ENCODE data around the gene GJC2. TPM values are rescaled to one million over a fixed set of nuclear protein-coding genes. Genes with fewer than 3 reads are reported as not detected.

The GJC2 gene
- total RNA-seq, 1 experiment from 2014 or later: 18.5 TPM

DNA sequence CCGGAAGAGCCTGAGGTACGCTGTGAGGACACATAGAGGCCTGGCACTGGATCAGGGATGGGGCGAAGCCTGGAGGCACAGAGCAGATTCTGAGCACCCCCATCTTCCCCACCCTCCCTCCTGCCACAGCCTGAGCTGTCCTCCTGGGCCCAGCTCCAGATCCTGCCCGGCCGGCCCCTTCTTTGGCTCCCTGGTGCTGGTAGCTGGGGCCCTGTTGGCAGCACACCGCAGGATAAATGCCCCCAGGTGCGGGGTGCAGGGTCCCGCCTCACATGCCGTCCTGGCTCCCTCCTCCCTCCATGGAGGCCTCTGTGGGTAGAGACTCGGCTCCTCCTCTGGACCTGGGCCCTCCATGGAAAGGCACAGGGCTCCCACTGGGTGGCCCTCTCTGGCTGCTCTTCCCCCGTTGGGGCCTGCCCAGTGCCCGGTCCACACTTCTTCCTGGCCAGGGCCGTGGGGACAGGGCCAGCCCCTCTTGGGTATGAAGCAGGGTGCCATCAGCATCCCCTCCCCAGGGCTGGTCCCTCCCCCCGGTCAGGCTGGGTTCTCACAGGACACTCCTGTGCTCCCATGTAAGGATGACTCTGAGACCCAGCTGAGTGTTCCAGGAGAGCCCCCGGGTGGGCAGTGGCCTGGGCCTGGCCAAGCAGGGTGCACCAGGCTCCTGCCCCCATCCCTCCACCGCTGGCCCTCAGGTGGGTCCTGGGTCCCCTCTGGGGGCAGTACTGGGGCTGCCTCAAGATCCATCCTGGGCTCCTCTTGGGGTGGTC lies 57.0 kb downstream of the GJC2 start:
- intact Hi-C loops (cut with micrococcal nuclease): no loop called here

DNA sequence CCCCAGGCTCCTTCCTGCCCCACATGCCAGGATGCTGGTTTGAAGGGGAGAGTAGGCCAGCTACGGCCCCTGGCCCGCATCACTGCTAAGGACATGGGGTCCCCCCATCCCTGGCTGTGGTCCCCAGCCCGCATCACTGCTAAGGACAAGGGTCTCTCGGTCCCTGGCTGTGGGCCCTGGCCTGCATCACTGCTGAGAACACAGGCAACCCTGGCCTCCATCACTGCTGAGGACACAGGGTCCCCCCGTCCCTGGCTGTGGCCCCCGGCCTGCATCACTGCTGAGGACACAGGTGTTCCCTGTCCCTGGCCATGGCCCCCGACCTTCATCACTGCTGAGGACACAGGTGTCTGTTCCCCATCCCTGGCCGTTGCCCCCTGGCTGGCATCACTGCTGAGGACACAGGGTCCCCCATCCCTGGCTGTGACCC lies 57.7 kb downstream of the GJC2 start:
- Mint-ChIP-seq H3K4me1 (ENCODE audit: insufficient read depth, unreplicated experiment) (peaks cover 8% of the 10 kb centered on the region), H3K27ac (ENCODE audit: low read depth, unreplicated experiment) (no peak overlapping the region), H3K27me3 (ENCODE audit: insufficient read depth, unreplicated experiment) (no peaks in the 10 kb centered on the region), H3K9me3 (ENCODE audit: unreplicated experiment) (no peaks in the 10 kb centered on the region), H3K4me3 (ENCODE audit: unreplicated experiment) (no peak overlapping the region), H3K36me3 (ENCODE audit: insufficient read depth, unreplicated experiment) (no peaks in the 10 kb centered on the region)
- intact Hi-C loops (cut with micrococcal nuclease): no loop called here
- ChIA-PET POLR2A (interaction anchor here (1.2 kb wide), 1 partner anchor 21 kb away, joined by 3 read pairs; no protein-coding TSS in a partner anchor), CTCF (interaction anchor here (0.6 kb wide), 2 partner anchors 434 to 640 kb away, joined by 3 read pairs; no protein-coding TSS in a partner anchor)
- TF ChIP-seq, protein P1, sequence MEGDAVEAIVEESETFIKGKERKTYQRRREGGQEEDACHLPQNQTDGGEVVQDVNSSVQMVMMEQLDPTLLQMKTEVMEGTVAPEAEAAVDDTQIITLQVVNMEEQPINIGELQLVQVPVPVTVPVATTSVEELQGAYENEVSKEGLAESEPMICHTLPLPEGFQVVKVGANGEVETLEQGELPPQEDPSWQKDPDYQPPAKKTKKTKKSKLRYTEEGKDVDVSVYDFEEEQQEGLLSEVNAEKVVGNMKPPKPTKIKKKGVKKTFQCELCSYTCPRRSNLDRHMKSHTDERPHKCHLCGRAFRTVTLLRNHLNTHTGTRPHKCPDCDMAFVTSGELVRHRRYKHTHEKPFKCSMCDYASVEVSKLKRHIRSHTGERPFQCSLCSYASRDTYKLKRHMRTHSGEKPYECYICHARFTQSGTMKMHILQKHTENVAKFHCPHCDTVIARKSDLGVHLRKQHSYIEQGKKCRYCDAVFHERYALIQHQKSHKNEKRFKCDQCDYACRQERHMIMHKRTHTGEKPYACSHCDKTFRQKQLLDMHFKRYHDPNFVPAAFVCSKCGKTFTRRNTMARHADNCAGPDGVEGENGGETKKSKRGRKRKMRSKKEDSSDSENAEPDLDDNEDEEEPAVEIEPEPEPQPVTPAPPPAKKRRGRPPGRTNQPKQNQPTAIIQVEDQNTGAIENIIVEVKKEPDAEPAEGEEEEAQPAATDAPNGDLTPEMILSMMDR (IDR thresholded peaks at IDR 0.05; ENCODE audit: unreplicated experiment): no peak
- no peak for DNase-seq (ENCODE audit: unreplicated experiment)
- no TSS peak for BruUV-seq (replicated peaks)

More for the DNA sequence above, 57.0 kb downstream of the GJC2 start:
- ChIA-PET CTCF (interaction anchor here (0.6 to 1.0 kb wide), 4 partner anchors 8 to 641 kb away, joined by 3 to 4 read pairs (median 3); no protein-coding TSS in a partner anchor), POLR2A (interaction anchor here (1.2 kb wide), 1 partner anchor 21 kb away, joined by 3 read pairs; no protein-coding TSS in a partner anchor)
- Mint-ChIP-seq H3K36me3 (ENCODE audit: insufficient read depth, unreplicated experiment) (no peaks in the 10 kb centered on the region), H3K9me3 (ENCODE audit: unreplicated experiment) (no peaks in the 10 kb centered on the region), H3K27ac (ENCODE audit: low read depth, unreplicated experiment) (no peak overlapping the region), H3K4me3 (ENCODE audit: unreplicated experiment) (no peak overlapping the region), H3K4me1 (ENCODE audit: insufficient read depth, unreplicated experiment) (peaks cover 8% of the 10 kb centered on the region), H3K27me3 (ENCODE audit: insufficient read depth, unreplicated experiment) (no peaks in the 10 kb centered on the region)
- peak; percentile 47 for DNase-seq (ENCODE audit: unreplicated experiment)
- no TSS peak for BruUV-seq (replicated peaks)
- TF ChIP-seq, protein P1 (IDR thresholded peaks at IDR 0.05; ENCODE audit: unreplicated experiment): no peak

- Mint-ChIP-seq H3K27ac (ENCODE audit: low read depth, unreplicated experiment) (no peak within 1 kb of the TSS), H3K4me1 (ENCODE audit: insufficient read depth, unreplicated experiment) (peaks cover 8% of the 10 kb centered on the region), H3K27me3 (ENCODE audit: insufficient read depth, unreplicated experiment) (no peaks in the 10 kb centered on the region), H3K9me3 (ENCODE audit: unreplicated experiment) (no peaks in the 10 kb centered on the region), H3K36me3 (ENCODE audit: insufficient read depth, unreplicated experiment) (no peaks in the 10 kb centered on the region), H3K4me3 (ENCODE audit: unreplicated experiment) (no peak within 1 kb of the TSS)
- ChIA-PET CTCF (no interaction called here), POLR2A (interaction anchor here (1.2 kb wide), 2 partner anchors 11 to 20 kb away, joined by 3 read pairs; no protein-coding TSS in a partner anchor)
- DNase-seq (ENCODE audit: unreplicated experiment): no peak
- TF ChIP-seq, protein P1 (IDR thresholded peaks at IDR 0.05; ENCODE audit: unreplicated experiment): no peak
- BruUV-seq (replicated peaks): no TSS peak
- intact Hi-C loops (cut with micrococcal nuclease): no loop called here
Observed at GRCh38 chr1:228207851-228208821, 58.4 kb downstream of the GJC2 start, which contains the start of gene OBSCN. TSS of gene OBSCN (plus strand) at chr1:228208044. CDS start at chr1:228211784, 3,740 bp downstream.
